Stomach (tissue), 4 donors: ENCODE data around the gene PALM.

Experiments used
- CTCF ChIP-seq, 7 experiments: fragments of 450-650 bp in 4 of 7; fragments of 200-600 bp in 3 of 7; sonication (generic) in 3 of 7; IDR thresholded peaks; one replicate each; pipeline ENCODE4 v1.5.1; 2016 to 2019; ENCODE audit warnings: antibody characterized with exemption in 7 of 7, control low read depth in 2 of 7, mild to moderate bottlenecking in 1 of 7
- EP300 ChIP-seq: sonication (generic); formaldehyde crosslinking; IDR thresholded peaks from one replicate; pipeline ENCODE4 v1.6.1; 2017; ENCODE audit warnings: antibody characterized with exemption
- POLR2A ChIP-seq, 4 donors: fragments of 450-650 bp; IDR thresholded peaks; one replicate each; pipeline ENCODE4 v1.6.1; 2016; ENCODE audit warnings: antibody characterized with exemption in 4 of 4, control low read depth in 2 of 4, mild to moderate bottlenecking in 1 of 4, moderate library complexity in 1 of 4
- POLR2AphosphoS5 ChIP-seq, 3 donors: sonication (generic); formaldehyde crosslinking; IDR thresholded peaks; one replicate each; pipeline ENCODE4 v1.6.1; 2016; ENCODE audit warnings: antibody characterized with exemption in 3 of 3

- TF ChIP-seq POLR2A (IDR thresholded peaks at IDR 0.05), result no peak
- TF ChIP-seq CTCF (IDR thresholded peaks at IDR 0.05), result no peak
- no peak for TF ChIP-seq EP300
- no peak for TF ChIP-seq POLR2AphosphoS5 (IDR thresholded peaks at IDR 0.05)
Measured at GRCh38 chr19:756821-757688, 48.3 kb downstream of the PALM start.
